Measurements from ENCODE around the gene PBX1.

PBX1 gene

GRCh38 chr1:164779376-164779775, 220.4 kb downstream of the PBX1 start:
- no peak for TF ChIP-seq CTCF (IDR thresholded peaks at IDR 0.05; ENCODE audit: low read depth, low read length, missing control alignments)
- DNase-seq (ENCODE audit: low read depth), result no peak
- no peak overlapping the region for H3K4me3 ChIP-seq (ENCODE audit: low read depth, low read length)

- no peak overlapping the region for H3K4me3 ChIP-seq (ENCODE audit: low read depth, low read length)
- DNase-seq (ENCODE audit: low read depth), result no peak
- TF ChIP-seq CTCF (IDR thresholded peaks at IDR 0.05; ENCODE audit: low read depth, low read length, missing control alignments), result no peak
These were observed 221.3 kb downstream of the PBX1 start for GRCh38 chr1:164780111-164780812.

- no peak overlapping the region for H3K4me3 ChIP-seq (ENCODE audit: low read depth, low read length)
- no peak for DNase-seq (ENCODE audit: low read depth)
- no peak for TF ChIP-seq CTCF (IDR thresholded peaks at IDR 0.05; ENCODE audit: low read depth, low read length, missing control alignments)
These were observed 221.9 kb downstream of the PBX1 start for GRCh38 chr1:164780863-164781262.

- DNase-seq (ENCODE audit: low read depth), result no peak
- no peak overlapping the region for H3K4me3 ChIP-seq (ENCODE audit: low read depth, low read length)
- no peak for TF ChIP-seq CTCF (IDR thresholded peaks at IDR 0.05; ENCODE audit: low read depth, low read length, missing control alignments)
These were observed 223.0 kb downstream of the PBX1 start for GRCh38 chr1:164781972-164782371.

GRCh38 chr1:164783778-164784555, 225.0 kb downstream of the PBX1 start:
- TF ChIP-seq CTCF (IDR thresholded peaks at IDR 0.05; ENCODE audit: low read depth, low read length, missing control alignments), result no peak
- DNase-seq (ENCODE audit: low read depth), result no peak
- no peak overlapping the region for H3K4me3 ChIP-seq (ENCODE audit: low read depth, low read length)

- no peak for DNase-seq (ENCODE audit: low read depth)
- TF ChIP-seq CTCF (IDR thresholded peaks at IDR 0.05; ENCODE audit: low read depth, low read length, missing control alignments), result no peak
- H3K4me3 ChIP-seq (ENCODE audit: low read depth, low read length), result no peak overlapping the region
These were observed 226.0 kb downstream of the PBX1 start for GRCh38 chr1:164784960-164785359.
